ENCODE measurements around the gene HERPUD2. TPM values are rescaled to one million over a fixed set of nuclear protein-coding genes. Genes with fewer than 3 reads are reported as not detected.

HERPUD2 gene
- total and polyA plus RNA-seq, 2 donors (not counting 1 experiment from before 2014, with no cell fraction given): 32.5 to 49.4 TPM

DNA sequence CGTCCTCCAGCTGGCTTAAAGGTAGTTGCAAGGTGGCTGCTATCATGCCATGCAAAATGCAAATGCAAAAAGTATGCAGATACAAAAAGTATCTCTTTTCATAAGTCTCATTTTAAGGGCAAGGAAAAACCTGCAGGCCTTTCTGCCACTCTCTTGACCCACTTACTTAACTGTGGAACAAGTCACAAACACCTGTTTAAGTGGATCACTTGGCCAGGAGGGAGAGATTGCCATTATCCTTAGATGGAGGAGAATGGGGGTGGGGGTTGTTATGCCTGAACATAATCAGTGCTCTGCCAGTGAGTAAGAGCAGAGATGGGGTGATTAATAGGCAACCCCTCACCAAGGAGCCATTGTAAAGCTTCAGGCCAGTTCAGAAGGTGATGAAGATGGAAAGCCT lies 25.1 kb upstream of the HERPUD2 start:
- no peak overlapping the region for H3K4me3 ChIP-seq (replicated peaks in 1 of 4; ENCODE audit: control extremely low read depth in 1 of 4, insufficient read depth in 1 of 4, low read depth in 3 of 4, low read length in 4 of 4)
- H3K79me2 ChIP-seq (ENCODE audit: control insufficient read depth, insufficient read depth, low read length): no peaks in the 10 kb centered on the region
- no peaks in the 10 kb centered on the region for H4K20me1 ChIP-seq (ENCODE audit: control insufficient read depth, extremely low read depth, insufficient read depth, low read length)
- no peak for TF ChIP-seq EZH2 (IDR thresholded peaks at IDR 0.05; ENCODE audit: low read length, missing control alignments)
- TF ChIP-seq, protein P1, sequence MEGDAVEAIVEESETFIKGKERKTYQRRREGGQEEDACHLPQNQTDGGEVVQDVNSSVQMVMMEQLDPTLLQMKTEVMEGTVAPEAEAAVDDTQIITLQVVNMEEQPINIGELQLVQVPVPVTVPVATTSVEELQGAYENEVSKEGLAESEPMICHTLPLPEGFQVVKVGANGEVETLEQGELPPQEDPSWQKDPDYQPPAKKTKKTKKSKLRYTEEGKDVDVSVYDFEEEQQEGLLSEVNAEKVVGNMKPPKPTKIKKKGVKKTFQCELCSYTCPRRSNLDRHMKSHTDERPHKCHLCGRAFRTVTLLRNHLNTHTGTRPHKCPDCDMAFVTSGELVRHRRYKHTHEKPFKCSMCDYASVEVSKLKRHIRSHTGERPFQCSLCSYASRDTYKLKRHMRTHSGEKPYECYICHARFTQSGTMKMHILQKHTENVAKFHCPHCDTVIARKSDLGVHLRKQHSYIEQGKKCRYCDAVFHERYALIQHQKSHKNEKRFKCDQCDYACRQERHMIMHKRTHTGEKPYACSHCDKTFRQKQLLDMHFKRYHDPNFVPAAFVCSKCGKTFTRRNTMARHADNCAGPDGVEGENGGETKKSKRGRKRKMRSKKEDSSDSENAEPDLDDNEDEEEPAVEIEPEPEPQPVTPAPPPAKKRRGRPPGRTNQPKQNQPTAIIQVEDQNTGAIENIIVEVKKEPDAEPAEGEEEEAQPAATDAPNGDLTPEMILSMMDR (conservative IDR thresholded peaks at IDR 0.05 in 1 of 2, IDR thresholded peaks at IDR 0.05 in 1 of 2; ENCODE audit: low read depth in 1 of 2, low read length in 2 of 2): no peak
- DNase-seq (ENCODE audit: low read depth in 2 of 2): no peak
- no peaks in the 10 kb centered on the region for H3K27me3 ChIP-seq (ENCODE audit: control insufficient read depth, insufficient read depth, low read length)
- no peaks in the 10 kb centered on the region for H3K36me3 ChIP-seq (ENCODE audit: control insufficient read depth, insufficient read depth, low read length)
- H3K9me3 ChIP-seq (ENCODE audit: control insufficient read depth, insufficient read depth, low read depth, low read length): no peaks in the 10 kb centered on the region
- H3K4me1 ChIP-seq (ENCODE audit: control insufficient read depth, extremely low read depth, insufficient read depth, low read length): no peaks in the 10 kb centered on the region
- no peak overlapping the region for H3K9ac ChIP-seq (ENCODE audit: insufficient read depth, low read length)
- no peak overlapping the region for H2AFZ ChIP-seq (ENCODE audit: low read length)
- H3K27ac ChIP-seq (ENCODE audit: insufficient read depth, low read length): no peak overlapping the region
- no peak overlapping the region for H3K4me2 ChIP-seq (ENCODE audit: extremely low read depth, insufficient read depth, low read length)

DNA sequence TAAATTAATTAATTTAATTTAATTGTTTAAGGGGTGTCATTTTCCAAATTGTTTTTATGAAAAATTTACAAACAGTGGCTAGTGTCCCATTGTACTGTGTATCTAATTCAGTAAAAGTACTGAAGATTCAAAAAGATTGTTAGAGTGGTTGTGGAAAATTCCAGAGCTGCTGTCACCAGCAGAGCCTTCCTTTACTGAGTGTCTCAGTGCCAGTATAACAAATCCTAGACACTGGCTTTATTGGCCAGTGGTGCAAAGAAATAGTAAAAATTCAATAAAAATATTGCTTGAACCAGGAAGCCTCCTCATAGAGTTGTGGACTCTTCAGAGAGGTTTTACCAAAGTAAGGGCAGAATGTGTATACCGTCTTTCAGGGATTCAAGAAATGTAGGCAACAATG lies 23.1 kb upstream of the HERPUD2 start:
- no peak for DNase-seq (ENCODE audit: low read depth in 2 of 2)

DNA sequence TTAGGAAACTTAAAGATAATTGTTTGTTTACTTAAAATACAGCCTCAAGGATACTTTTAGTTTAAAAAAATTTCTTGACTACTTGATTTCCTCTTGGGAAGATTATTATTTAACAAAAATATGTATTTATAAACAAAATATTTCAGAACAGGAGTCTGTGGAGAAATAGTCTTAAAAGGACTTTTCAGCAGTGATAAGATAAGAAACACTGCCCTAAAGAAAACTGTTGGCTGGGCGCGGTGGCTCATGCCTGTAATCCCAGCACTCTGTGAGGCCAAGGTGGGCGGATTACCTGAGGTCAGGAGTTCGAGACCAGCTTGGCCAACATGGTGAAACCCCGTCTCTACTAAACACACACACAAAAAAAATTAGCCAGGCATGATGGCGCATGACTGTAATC lies 22.6 kb upstream of the HERPUD2 start:
- Histone ChIP-seq H4K20me1 (ENCODE audit: control insufficient read depth, extremely low read depth, insufficient read depth, low read length) (no peaks in the 10 kb centered on the region), H2AFZ (ENCODE audit: low read length) (no peak overlapping the region), H3K36me3 (ENCODE audit: control insufficient read depth, insufficient read depth, low read length) (no peaks in the 10 kb centered on the region), H3K9ac (ENCODE audit: insufficient read depth, low read length) (no peak overlapping the region), H3K4me2 (ENCODE audit: extremely low read depth, insufficient read depth, low read length) (no peak overlapping the region), H3K27me3 (ENCODE audit: control insufficient read depth, insufficient read depth, low read length) (no peaks in the 10 kb centered on the region), H3K9me3 (ENCODE audit: control insufficient read depth, insufficient read depth, low read depth, low read length) (no peaks in the 10 kb centered on the region), H3K79me2 (ENCODE audit: control insufficient read depth, insufficient read depth, low read length) (no peaks in the 10 kb centered on the region), H3K4me1 (ENCODE audit: control insufficient read depth, extremely low read depth, insufficient read depth, low read length) (no peaks in the 10 kb centered on the region), H3K27ac (ENCODE audit: insufficient read depth, low read length) (no peak overlapping the region), H3K4me3 (replicated peaks in 1 of 4; ENCODE audit: control extremely low read depth in 1 of 4, insufficient read depth in 1 of 4, low read depth in 3 of 4, low read length in 4 of 4) (no peak overlapping the region)
- no peak for DNase-seq (ENCODE audit: low read depth in 2 of 2)
- TF ChIP-seq, protein P1 (conservative IDR thresholded peaks at IDR 0.05 in 1 of 2, IDR thresholded peaks at IDR 0.05 in 1 of 2; ENCODE audit: low read depth in 1 of 2, low read length in 2 of 2): no peak
- no peak for TF ChIP-seq EZH2 (IDR thresholded peaks at IDR 0.05; ENCODE audit: low read length, missing control alignments)

More for the DNA sequence above, 23.1 kb upstream of the HERPUD2 start:
- Histone ChIP-seq H3K27me3 (ENCODE audit: control insufficient read depth, insufficient read depth, low read length) (no peaks in the 10 kb centered on the region), H3K4me1 (ENCODE audit: control insufficient read depth, extremely low read depth, insufficient read depth, low read length) (no peaks in the 10 kb centered on the region), H3K79me2 (ENCODE audit: control insufficient read depth, insufficient read depth, low read length) (no peaks in the 10 kb centered on the region), H3K9me3 (ENCODE audit: control insufficient read depth, insufficient read depth, low read depth, low read length) (no peaks in the 10 kb centered on the region), H3K27ac (ENCODE audit: insufficient read depth, low read length) (no peak overlapping the region), H3K36me3 (ENCODE audit: control insufficient read depth, insufficient read depth, low read length) (no peaks in the 10 kb centered on the region), H3K9ac (ENCODE audit: insufficient read depth, low read length) (no peak overlapping the region), H3K4me3 (replicated peaks in 1 of 4; ENCODE audit: control extremely low read depth in 1 of 4, insufficient read depth in 1 of 4, low read depth in 3 of 4, low read length in 4 of 4) (no peak overlapping the region), H3K4me2 (ENCODE audit: extremely low read depth, insufficient read depth, low read length) (no peak overlapping the region), H4K20me1 (ENCODE audit: control insufficient read depth, extremely low read depth, insufficient read depth, low read length) (no peaks in the 10 kb centered on the region), H2AFZ (ENCODE audit: low read length) (no peak overlapping the region)
- TF ChIP-seq EZH2 (IDR thresholded peaks at IDR 0.05; ENCODE audit: low read length, missing control alignments): no peak
- TF ChIP-seq, protein P1 (conservative IDR thresholded peaks at IDR 0.05 in 1 of 2, IDR thresholded peaks at IDR 0.05 in 1 of 2; ENCODE audit: low read depth in 1 of 2, low read length in 2 of 2): no peak
